GM21526 (cell line): ENCODE measurements around the gene AIRE.
A peak's percentile ranks its signal among the peaks of the same experiment; 100 is the strongest.
"Not testable (repeated sequence)": the region's sequence is repeated elsewhere in the genome, so short reads cannot be mapped to it uniquely, and the experiment has no call there.

Experiments used
- ATAC-seq: cut with Tn5 transposase; IDR thresholded peaks from one replicate; pipeline ENCODE4 v1.9.1; 2021; ENCODE audit warnings: moderate library complexity; ENCODE audit not compliant: unreplicated experiment, low FRiP score

The AIRE gene

DNA sequence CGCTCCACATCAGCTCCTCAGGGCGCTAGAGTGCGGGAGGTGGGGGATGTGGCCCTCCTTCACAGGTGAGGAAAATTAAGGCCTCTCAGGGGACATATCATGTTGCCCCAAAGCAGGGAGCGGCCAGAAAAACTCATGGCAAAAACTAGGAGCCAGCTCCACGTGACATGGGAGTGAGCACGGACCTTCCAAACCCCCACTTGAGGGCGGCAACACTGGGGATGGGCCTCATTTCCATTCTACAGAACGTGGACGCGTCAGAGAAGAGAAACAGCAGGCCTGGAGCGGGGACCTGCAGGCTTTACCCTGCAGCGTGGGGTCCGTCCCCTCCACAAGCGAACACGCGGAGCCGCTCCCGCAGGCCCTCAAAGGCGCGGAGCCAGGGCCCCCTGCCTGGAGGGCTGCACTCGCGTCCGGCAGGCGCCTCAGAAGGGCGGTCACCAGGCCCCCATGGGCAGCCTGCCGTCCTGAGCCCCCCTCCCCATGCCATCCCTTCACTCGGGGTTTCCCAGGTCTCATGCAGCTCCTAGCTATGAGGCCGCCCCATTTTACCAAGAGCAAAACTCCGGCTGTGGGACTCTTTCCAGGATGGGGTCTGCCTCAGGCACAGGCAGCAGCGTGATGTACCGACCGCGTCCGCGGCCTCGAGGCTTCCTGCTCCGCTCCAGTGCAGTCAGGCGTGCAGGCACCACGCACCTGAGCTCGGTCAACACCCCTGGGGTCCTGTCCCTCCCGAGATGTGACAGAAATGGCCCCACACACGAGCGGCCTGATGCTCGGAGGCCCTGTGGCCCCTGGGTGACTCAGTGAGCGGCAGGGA lies 48.0 kb downstream of the AIRE start:
- ATAC-seq, result no peak

DNA sequence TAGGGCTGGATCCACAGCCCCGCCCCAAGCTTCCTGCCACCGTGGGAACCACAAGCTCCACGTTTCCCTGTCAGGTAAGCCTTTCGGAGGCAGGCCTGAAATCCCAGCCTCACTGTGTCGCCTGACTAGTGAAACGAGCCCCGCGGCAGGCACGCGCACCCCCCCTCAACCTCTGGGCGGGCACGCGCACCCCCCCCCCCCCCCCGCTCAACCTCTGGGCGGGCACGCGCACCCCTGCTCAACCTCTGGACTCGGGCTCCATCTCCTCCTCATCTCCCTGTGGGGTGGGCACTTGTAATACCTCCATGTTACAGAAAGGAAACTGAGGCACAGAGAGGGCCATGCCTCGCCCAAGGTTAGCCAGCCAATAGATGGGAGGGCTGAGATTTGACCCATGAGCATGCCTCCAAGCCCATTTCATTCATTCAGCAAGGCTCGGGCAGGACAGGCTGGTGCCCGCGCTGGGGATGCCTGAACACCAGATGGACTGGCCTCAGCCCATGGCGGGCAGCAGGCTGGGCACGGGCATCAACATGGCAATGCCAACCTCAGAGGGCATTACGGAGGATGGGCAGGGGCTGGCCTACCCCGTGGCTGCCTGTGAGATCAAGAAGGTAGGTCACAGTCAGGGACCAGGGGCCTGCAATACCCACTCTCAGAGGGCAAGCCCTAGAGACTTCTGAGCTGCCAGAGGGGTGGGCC lies 48.8 kb downstream of the AIRE start:
- ATAC-seq, result no peak

GRCh38 chr21:44335266-44336059 lies 49.8 kb downstream of the AIRE start:
- ATAC-seq, result no peak

DNA sequence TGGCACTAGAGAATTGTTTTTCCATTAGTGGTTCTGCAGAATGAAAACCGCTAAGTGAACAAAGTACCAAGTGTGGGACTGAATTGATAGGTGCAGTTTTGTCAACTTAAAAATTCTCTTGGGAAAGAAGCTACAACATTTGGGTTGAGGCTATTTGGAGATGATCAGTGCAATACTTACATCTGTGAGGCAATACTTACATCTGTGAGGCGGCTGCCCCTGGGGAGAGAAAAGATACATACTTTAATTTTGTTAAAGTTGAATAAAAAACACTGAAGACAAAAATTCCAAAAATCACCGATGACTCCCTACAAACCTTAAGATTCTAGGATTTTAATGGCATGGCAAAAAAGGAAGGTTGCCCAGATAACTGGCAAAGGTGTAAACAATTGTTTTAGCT lies 51.8 kb downstream of the AIRE start:
- ATAC-seq, result no peak

GRCh38 chr21:44337941-44338895 lies 52.5 kb downstream of the AIRE start:
- ATAC-seq, result no peak

- ATAC-seq, result peak; percentile 77
Measured at GRCh38 chr21:44338971-44339910, 53.6 kb downstream of the AIRE start, which contains the start of gene CFAP410. Gene CFAP410 (minus strand): TSS chr21:44339390. CDS start chr21:44339194, 196 bp downstream.

DNA sequence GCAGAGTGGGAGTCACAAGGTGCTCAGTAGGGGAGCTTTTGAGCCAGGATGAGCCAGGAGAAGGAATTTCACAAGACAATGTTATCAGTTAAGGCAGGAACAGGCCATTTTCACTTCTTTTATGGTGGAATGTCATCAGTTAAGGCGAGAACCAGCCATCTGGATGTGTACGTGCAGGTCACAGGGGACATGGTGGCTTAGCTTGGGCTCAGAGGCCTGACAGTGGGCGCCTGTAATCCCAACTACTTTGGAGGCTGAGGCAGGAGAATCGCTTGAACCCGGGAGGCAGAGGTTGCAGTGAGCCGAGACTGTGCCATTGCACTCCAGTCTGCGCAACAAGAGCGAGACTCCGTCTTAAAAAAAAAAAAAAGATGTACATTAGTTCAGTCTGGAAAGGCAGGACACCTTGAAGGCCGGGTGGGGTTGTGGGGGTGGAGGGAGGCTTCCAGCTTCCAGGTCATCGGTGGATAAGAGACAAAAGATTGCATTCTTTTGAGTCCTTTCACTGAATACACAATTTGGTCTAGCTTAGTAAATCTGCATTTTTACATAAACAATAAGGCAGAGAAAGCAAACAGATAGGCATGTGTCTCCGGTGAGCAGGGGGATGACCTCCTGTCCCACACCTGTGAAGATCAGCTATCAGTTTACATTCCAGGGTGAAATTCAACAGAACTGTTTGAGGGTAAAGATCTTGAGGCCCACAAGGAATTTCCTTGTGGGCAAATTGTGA lies 56.2 kb downstream of the AIRE start:
- not testable (repeated sequence) for ATAC-seq

DNA sequence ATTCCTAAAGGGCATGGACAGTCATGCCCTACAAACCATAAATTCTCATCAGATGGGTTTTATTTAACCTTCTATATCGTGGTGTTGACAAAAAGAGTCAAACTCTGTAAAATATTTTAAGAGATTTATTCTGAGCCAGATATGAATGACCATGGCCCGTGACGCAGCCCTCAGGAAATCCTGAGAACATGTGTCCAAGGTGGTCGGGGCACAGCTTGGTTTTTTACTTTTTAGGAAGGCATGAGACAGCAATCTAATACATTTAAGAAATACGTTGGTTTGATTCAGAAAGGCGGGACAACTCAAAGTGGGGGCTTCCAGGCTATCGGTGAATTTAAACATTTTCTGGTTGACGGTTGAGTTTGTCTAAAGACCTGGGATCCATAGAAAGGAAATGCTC lies 57.3 kb downstream of the AIRE start:
- ATAC-seq, result not testable (repeated sequence)

DNA sequence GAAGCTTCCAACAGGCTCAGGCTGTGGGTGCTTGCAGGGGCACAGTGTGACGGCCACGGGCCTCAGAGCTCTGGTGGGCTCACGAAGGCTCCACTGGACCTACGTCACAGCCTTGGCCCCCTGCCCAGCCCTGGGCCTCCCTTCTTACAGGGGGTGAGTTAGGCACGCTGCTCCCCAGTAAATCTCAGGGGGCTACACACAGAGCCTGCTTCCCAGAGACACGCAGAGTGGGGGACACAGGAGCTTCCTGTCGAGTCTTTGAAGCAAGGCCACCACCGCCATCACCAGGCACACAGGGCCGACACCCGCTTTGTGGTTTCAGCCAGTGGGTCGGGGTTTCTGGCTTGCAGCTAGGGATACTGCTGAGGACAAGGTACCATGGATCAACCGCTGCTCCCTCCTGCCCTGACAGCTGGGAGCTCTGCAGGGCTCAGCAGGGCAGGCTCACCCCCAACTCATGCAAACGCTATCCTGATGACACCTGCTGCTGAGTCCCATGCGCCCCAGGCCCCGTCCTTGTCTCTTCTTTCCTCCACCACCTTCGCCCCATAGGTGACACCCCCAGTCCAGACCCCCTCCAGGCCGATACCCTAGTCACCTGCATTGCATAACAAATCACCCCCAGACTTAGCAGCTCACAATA lies 59.0 kb downstream of the AIRE start:
- ATAC-seq, result no peak

GRCh38 chr21:44345495-44345894 lies 59.8 kb downstream of the AIRE start:
- ATAC-seq, result no peak

- ATAC-seq, result no peak
Measured at GRCh38 chr21:44347911-44348451, 62.3 kb downstream of the AIRE start.
